GM10266 (cell line): ENCODE data around the gene XKR8.

Experiments used
- DNase-seq: peaks from one replicate; pipeline ENCODE4 v3.0.0; 2012; ENCODE audit errors: extremely low spot score
- TF ChIP-seq, protein P1 (sequence below): IDR thresholded peaks from 2 replicates; pipeline ENCODE4 v1.5.1; 2012; ENCODE audit warnings: mild to moderate bottlenecking, low read depth; ENCODE audit not compliant: control insufficient read depth, insufficient read depth; ENCODE audit errors: missing control alignments

Gene XKR8

DNA sequence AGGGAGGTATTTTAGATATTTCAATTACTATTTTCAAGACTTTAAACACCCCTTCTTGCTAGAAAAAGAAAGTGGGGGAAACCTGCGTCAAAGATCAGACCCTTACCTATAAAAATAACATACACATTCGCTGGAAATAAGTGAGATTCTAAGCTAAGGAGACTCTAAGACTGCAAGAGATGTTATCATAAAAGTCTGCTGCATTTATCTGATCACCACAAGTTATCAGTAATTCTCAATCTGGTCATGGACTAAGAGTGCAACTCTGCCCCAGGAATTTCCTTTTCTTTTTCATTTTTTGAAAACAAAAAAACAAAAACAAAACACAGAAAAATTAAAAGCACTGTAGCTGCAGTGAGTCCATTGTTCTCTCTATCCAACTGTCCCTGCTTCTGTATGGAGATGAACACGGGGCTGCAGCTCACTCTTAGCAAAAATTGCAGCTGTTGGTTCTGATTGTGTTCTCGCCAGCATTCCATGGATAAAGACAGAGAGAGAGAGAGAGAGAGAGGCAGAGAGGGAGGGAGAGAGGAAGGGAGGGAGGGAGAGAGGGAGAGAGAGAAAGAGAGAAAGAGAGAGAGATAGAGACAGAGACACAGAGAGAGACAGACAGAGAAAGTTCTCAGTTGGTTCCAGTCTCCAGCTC, 14.1 kb downstream of the XKR8 start:
- TF ChIP-seq, protein P1, sequence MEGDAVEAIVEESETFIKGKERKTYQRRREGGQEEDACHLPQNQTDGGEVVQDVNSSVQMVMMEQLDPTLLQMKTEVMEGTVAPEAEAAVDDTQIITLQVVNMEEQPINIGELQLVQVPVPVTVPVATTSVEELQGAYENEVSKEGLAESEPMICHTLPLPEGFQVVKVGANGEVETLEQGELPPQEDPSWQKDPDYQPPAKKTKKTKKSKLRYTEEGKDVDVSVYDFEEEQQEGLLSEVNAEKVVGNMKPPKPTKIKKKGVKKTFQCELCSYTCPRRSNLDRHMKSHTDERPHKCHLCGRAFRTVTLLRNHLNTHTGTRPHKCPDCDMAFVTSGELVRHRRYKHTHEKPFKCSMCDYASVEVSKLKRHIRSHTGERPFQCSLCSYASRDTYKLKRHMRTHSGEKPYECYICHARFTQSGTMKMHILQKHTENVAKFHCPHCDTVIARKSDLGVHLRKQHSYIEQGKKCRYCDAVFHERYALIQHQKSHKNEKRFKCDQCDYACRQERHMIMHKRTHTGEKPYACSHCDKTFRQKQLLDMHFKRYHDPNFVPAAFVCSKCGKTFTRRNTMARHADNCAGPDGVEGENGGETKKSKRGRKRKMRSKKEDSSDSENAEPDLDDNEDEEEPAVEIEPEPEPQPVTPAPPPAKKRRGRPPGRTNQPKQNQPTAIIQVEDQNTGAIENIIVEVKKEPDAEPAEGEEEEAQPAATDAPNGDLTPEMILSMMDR: no peak
- DNase-seq: no peak

DNA sequence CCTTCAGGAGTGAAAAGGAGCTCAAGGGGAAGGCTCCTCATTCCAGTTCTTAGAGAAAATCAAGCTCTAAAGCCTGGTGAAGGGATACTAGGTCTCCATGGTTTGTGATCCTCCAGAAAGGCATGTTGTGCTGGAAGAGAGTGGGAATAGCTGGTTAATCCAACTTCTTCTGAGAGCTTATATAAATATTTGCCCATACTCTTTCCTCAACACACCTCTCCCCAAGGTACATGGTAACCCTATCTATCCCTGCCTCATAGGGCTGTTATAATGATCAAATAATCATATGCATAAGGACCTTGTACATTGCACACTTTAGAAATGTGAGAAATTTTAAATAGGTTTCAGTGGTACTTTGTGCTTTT, 14.6 kb downstream of the XKR8 start:
- TF ChIP-seq, protein P1: no peak
- no peak for DNase-seq

GRCh38 chr1:27979151-27979858, 19.5 kb downstream of the XKR8 start:
- DNase-seq: no peak
- TF ChIP-seq, protein P1: no peak

DNA sequence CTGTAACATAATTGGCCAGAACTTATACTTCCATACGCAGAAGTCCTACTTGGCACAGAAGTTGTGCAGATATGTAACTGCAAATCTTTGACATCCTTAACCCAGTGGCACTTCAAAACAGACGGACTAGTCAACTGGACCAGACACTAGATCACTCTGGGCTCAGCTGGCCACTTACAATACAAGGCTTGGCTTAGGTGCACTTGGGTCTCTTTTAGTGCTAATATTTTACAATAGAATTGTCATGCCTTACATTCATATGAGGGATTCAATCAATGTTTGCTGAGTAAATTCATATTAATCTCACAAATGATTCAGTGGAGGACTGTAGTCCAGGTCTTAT, 20.1 kb downstream of the XKR8 start:
- TF ChIP-seq, protein P1: no peak
- no peak for DNase-seq

DNA sequence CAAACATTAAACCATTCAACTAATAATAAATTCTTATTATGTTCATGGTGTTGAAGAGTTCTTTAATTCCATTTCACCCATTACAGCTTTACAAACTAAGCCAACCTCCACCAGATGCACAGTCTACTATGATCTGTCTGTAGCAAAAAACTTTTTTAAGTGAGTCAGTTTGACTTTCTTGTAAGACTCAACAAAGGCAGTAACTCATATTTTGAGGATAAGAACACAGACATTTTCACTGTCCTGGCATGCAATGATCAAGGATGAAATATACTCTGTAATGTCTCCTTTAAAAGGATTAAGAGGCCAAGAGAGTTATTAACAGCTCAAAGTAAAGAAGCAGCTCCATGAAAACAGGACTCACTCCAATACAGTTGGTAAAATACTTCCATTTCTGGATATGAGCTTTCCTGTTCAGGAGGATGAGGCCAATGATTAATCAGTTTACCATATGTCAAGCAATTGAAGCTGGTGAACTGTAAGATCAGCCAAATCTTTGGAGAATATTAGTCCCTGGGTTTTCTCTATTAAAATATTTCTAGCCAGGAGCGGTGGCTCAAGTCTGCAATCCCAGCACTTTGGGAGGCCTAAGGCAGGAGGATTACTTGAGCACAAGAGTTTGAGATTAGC, 20.6 kb downstream of the XKR8 start:
- no peak for DNase-seq
- TF ChIP-seq, protein P1: no peak

DNA sequence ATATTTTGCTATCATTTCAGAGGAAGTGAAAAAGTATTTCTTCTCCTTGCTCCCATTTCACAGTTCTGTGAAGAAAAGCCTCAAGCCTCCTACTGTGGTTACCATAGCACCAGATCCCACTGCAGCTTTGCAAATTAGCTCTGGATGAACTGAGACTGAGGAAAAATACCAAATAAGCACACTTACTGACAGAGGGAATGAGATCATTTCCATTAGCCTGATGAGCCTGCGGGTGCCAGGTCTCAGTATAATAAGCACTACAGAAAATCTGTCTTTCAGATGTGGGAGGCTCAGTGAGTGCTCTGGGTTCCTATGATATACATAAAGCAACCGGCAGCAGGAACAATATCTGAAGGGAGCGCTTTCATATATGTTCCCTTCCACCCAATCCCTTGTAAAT, 21.4 kb downstream of the XKR8 start:
- TF ChIP-seq, protein P1: no peak
- no peak for DNase-seq
